ENCODE results near the gene UQCRC1. TPM values are rescaled to one million over a fixed set of nuclear protein-coding genes. Genes with fewer than 3 reads are reported as not detected.

Gene UQCRC1
- polyA plus RNA-seq, 3 donors, result 326 to 409 (median 350) TPM

DNA sequence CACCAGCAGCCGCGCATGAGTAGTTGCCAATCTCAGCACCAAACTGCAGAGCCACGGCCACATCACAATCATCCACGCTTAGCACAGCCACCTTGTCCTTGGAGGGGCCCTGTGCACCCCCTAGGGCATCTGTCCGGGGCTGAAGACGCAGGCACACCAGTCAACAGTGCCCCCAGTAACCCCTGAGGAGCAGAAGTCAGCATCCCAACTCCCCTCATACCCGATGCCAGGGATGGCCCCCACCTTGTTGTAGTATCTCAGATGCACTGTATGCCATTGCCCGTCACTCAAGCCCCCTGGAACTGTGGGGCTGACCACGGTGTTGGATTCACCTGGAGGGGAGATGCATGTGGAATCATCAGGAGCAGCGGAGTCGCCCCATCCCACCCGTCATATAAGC lies 45.6 kb upstream of the UQCRC1 start:
- H2AFZ ChIP-seq (ENCODE audit: insufficient read depth, low read depth, low read length, poor library complexity, severe bottlenecking), result peak overlapping the region; percentile 78
- peaks cover 16% of the 10 kb centered on the region for H3K4me1 Mint-ChIP-seq
- no peaks in the 10 kb centered on the region for H3K36me3 ChIP-seq (replicated peaks in 1 of 2; ENCODE audit: control insufficient read depth in 1 of 2, insufficient read depth in 2 of 2, low read length in 2 of 2)
- intact Hi-C loops (cut with micrococcal nuclease), result no loop called here
- peaks cover 0 to 19% of the 10 kb centered on the region in 2 donors for H3K27me3 ChIP-seq (ENCODE audit: control insufficient read depth in 2 of 2, insufficient read depth in 2 of 2, low read length in 2 of 2)
- peaks cover 17 to 24% of the 10 kb centered on the region in 2 donors for H3K4me1 ChIP-seq (ENCODE audit: control insufficient read depth in 1 of 2, insufficient read depth in 2 of 2, low read length in 2 of 2)
- H3K36me3 Mint-ChIP-seq, result no peaks in the 10 kb centered on the region
- DNase-seq, result no peak
- H3K9me3 Mint-ChIP-seq, result peaks cover 0 to 5% (median 0%) of the 10 kb centered on the region in 7 donors
- H3K4me3 Mint-ChIP-seq, result peak overlapping the region; percentile 56 to 67
- no peaks in the 10 kb centered on the region for H4K20me1 ChIP-seq (ENCODE audit: insufficient read depth, low read length)
- H3K4me2 ChIP-seq (replicated peaks; ENCODE audit: extremely low read depth, low read length, poor library complexity, severe bottlenecking), result peak overlapping the region; percentile 75
- H3K27ac ChIP-seq (ENCODE audit: low read depth in 1 of 2, low read length in 2 of 2), result no peak overlapping the region
- peak overlapping the region in 1 of 3 experiments; percentile 77 for H3K4me3 ChIP-seq (replicated peaks in 1 of 3; ENCODE audit: low read depth in 2 of 3, low read length in 3 of 3)
- 95% methylated on average over 3 of the region's 12 CpGs for WGBS (ENCODE audit: insufficient coverage)
- peaks cover 11 to 33% (median 18%) of the 10 kb centered on the region in 3 donors for H3K27me3 Mint-ChIP-seq (ENCODE audit: low read depth in 3 of 3)
- H3K27ac Mint-ChIP-seq, result no peak overlapping the region
- TF ChIP-seq CTCF (IDR thresholded peaks at IDR 0.05), result no peak
- H3K9me3 ChIP-seq (replicated peaks in 1 of 2; ENCODE audit: control insufficient read depth in 1 of 2, insufficient read depth in 1 of 2, low read length in 2 of 2), result no peaks in the 10 kb centered on the region
- H3K79me2 ChIP-seq (ENCODE audit: insufficient read depth, low read length), result no peaks in the 10 kb centered on the region
- H3K9ac ChIP-seq (ENCODE audit: insufficient read depth, low read length, poor library complexity, severe bottlenecking), result peak overlapping the region; percentile 63

GRCh38 chr3:48652923-48653715 lies 43.7 kb upstream of the UQCRC1 start:
- no peak overlapping the region for H3K27ac ChIP-seq (ENCODE audit: low read depth in 1 of 2, low read length in 2 of 2)
- peaks cover 0 to 12% of the 10 kb centered on the region in 2 donors for H3K27me3 ChIP-seq (ENCODE audit: control insufficient read depth in 2 of 2, insufficient read depth in 2 of 2, low read length in 2 of 2)
- intact Hi-C loops (cut with micrococcal nuclease), result no loop called here
- WGBS (ENCODE audit: insufficient coverage), result 95% methylated on average over 15 of the region's 15 CpGs
- peak overlapping the region in 1 of 7 donors; percentile 82 for H3K27ac Mint-ChIP-seq
- peaks cover 0 to 3% (median 0%) of the 10 kb centered on the region in 7 donors for H3K9me3 Mint-ChIP-seq
- H3K36me3 ChIP-seq (replicated peaks in 1 of 2; ENCODE audit: control insufficient read depth in 1 of 2, insufficient read depth in 2 of 2, low read length in 2 of 2), result no peaks in the 10 kb centered on the region
- H3K79me2 ChIP-seq (ENCODE audit: insufficient read depth, low read length), result no peaks in the 10 kb centered on the region
- H3K9me3 ChIP-seq (replicated peaks in 1 of 2; ENCODE audit: control insufficient read depth in 1 of 2, insufficient read depth in 1 of 2, low read length in 2 of 2), result no peaks in the 10 kb centered on the region
- peaks cover 8 to 22% (median 9%) of the 10 kb centered on the region in 3 donors for H3K27me3 Mint-ChIP-seq (ENCODE audit: low read depth in 3 of 3)
- peaks cover 16% of the 10 kb centered on the region for H3K4me1 Mint-ChIP-seq
- H3K36me3 Mint-ChIP-seq, result no peaks in the 10 kb centered on the region
- peaks cover 17 to 24% of the 10 kb centered on the region in 2 donors for H3K4me1 ChIP-seq (ENCODE audit: control insufficient read depth in 1 of 2, insufficient read depth in 2 of 2, low read length in 2 of 2)
- H2AFZ ChIP-seq (ENCODE audit: insufficient read depth, low read depth, low read length, poor library complexity, severe bottlenecking), result no peak overlapping the region
- H4K20me1 ChIP-seq (ENCODE audit: insufficient read depth, low read length), result no peaks in the 10 kb centered on the region
- H3K4me3 Mint-ChIP-seq, result no peak overlapping the region
- no peak for DNase-seq
- no peak overlapping the region for H3K9ac ChIP-seq (ENCODE audit: insufficient read depth, low read length, poor library complexity, severe bottlenecking)
- TF ChIP-seq CTCF (IDR thresholded peaks at IDR 0.05), result no peak
- H3K4me3 ChIP-seq (replicated peaks in 1 of 3; ENCODE audit: low read depth in 2 of 3, low read length in 3 of 3), result no peak overlapping the region
- no peak overlapping the region for H3K4me2 ChIP-seq (replicated peaks; ENCODE audit: extremely low read depth, low read length, poor library complexity, severe bottlenecking)
